Small intestine (tissue), 7 donors: Measurements from ENCODE around the gene SH3RF3. TPM values are rescaled to one million over a fixed set of nuclear protein-coding genes. Genes with fewer than 3 reads are reported as not detected.
A peak's percentile ranks its signal among the peaks of the same experiment; 100 is the strongest.

Experiments
- DNase-seq, 2 donors: peaks; one replicate each; pipeline versions ENCODE4 v3.0.0 to v3.0.0-alpha.2; 2013
- FAIRE-seq: peaks from 2 replicates; lab custom pipeline; 2012; peaks lifted over from hg19 to GRCh38; lab: Jason Lieb, UNC
- H3K27ac ChIP-seq, 3 donors: one replicate each; pipeline ENCODE4 v1.5.1; 2013; ENCODE audit warnings: low read length in 2 of 3, mild to moderate bottlenecking in 2 of 3, control low read depth in 1 of 3, inconsistent platforms in 1 of 3, low read depth in 1 of 3, moderate library complexity in 1 of 3
- H3K27me3 ChIP-seq, 3 donors: one replicate each; pipeline ENCODE4 v1.6.1; 2013; ENCODE audit warnings: low read length in 3 of 3, inconsistent platforms in 1 of 3; ENCODE audit not compliant: control insufficient read depth in 3 of 3, insufficient read depth in 3 of 3
- H3K36me3 ChIP-seq, 3 donors: one replicate each; pipeline ENCODE4 v1.6.1; 2013; ENCODE audit warnings: low read length in 3 of 3, inconsistent platforms in 1 of 3, low read depth in 1 of 3, mild to moderate bottlenecking in 1 of 3, moderate library complexity in 1 of 3; ENCODE audit not compliant: control insufficient read depth in 3 of 3, insufficient read depth in 2 of 3
- H3K4me1 ChIP-seq, 3 donors: one replicate each; pipeline ENCODE4 v1.6.1; 2013; ENCODE audit warnings: low read length in 2 of 3, inconsistent platforms in 1 of 3, low read depth in 1 of 3, mild to moderate bottlenecking in 1 of 3, moderate library complexity in 1 of 3; ENCODE audit not compliant: control insufficient read depth in 3 of 3, insufficient read depth in 2 of 3
- H3K4me3 ChIP-seq, 3 donors: one replicate each; pipeline ENCODE4 v1.5.1; 2013; ENCODE audit warnings: low read length in 3 of 3, control low read depth in 1 of 3, inconsistent platforms in 1 of 3, low read depth in 1 of 3, mild to moderate bottlenecking in 1 of 3, moderate library complexity in 1 of 3
- H3K9me3 ChIP-seq, 2 donors: one replicate each; pipeline ENCODE4 v1.6.1; 2013; ENCODE audit warnings: low read depth in 1 of 2, low read length in 1 of 2; ENCODE audit not compliant: control insufficient read depth in 2 of 2, insufficient read depth in 1 of 2
- WGBS, 3 donors: extraction: QIAGEN DNeasy Blood & Tissue Kit; methylation state at CpG; one replicate each; pipeline ENCODE4 v1.1.7; 2013; 5-methylcytosine and 5-hydroxymethylcytosine counted together
- polyA plus RNA-seq, 4 donors: library from polyadenylated mRNA; stranded (reverse) in 3 of 4; unstranded in 1 of 4; fragments of 200-250 nt in 3 of 4; fragments of 120-200 nt in 1 of 4; gene quantifications; one replicate each; pipeline versions ENCODE4 v1.2.1 to v1.2.3, GENCODE V29; 2013
- donor health status: healthy with polysubstance abuse.
- donor health status: control.
- donor health status: control.
- donor health status: Bipolar disorder and iron deficiency.
- donor health status: healthy.

The SH3RF3 gene
- polyA plus RNA-seq, 4 donors = 0.22 to 3.9 (median 1.2) TPM

GRCh38 chr2:109333414-109334210, 204.6 kb downstream of the SH3RF3 start:
- FAIRE-seq (no peak), DNase-seq (no peak)
- Histone ChIP-seq H3K27ac (no peak overlapping the region), H3K27me3 (peaks cover 0 to 3% (median 0%) of the 10 kb centered on the region in 3 donors), H3K4me3 (no peak overlapping the region), H3K4me1 (peaks cover 0 to 4% (median 0%) of the 10 kb centered on the region in 3 donors), H3K36me3 (no peaks in the 10 kb centered on the region), H3K9me3 (no peaks in the 10 kb centered on the region)
- 67 to 80% (median 76%) methylated on average over 7 of the region's 7 CpGs for WGBS, 3 donors

GRCh38 chr2:109335631-109336176, 206.7 kb downstream of the SH3RF3 start:
- Histone ChIP-seq H3K36me3 (no peaks in the 10 kb centered on the region), H3K4me1 (peaks cover 0 to 6% (median 0%) of the 10 kb centered on the region in 3 donors), H3K27me3 (peaks cover 0 to 3% (median 0%) of the 10 kb centered on the region in 3 donors), H3K27ac (peak overlapping the region in 1 of 3 donors; percentile 4), H3K9me3 (no peaks in the 10 kb centered on the region), H3K4me3 (no peak overlapping the region)
- DNase-seq (no peak), FAIRE-seq (no peak)
- WGBS, 3 donors = 37 to 72% (median 54%) methylated on average over 12 of the region's 12 CpGs

GRCh38 chr2:109336296-109336695, 207.3 kb downstream of the SH3RF3 start:
- DNase-seq = no peak
- H3K27me3 ChIP-seq = peaks cover 0 to 3% (median 0%) of the 10 kb centered on the region in 3 donors
- peaks cover 0 to 6% (median 0%) of the 10 kb centered on the region in 3 donors for H3K4me1 ChIP-seq
- H3K4me3 ChIP-seq = no peak overlapping the region
- WGBS, 3 donors = 49 to 59% (median 59%) methylated on average over 6 of the region's 6 CpGs
- no peaks in the 10 kb centered on the region for H3K36me3 ChIP-seq
- no peak for FAIRE-seq
- no peak overlapping the region for H3K27ac ChIP-seq
- H3K9me3 ChIP-seq = no peaks in the 10 kb centered on the region

- WGBS, 3 donors = 76 to 92% (median 86%) methylated on average over 9 of the region's 9 CpGs
- Histone ChIP-seq H3K4me1 (peaks cover 0 to 6% (median 0%) of the 10 kb centered on the region in 3 donors), H3K9me3 (no peaks in the 10 kb centered on the region), H3K27me3 (peaks cover 0 to 3% (median 0%) of the 10 kb centered on the region in 3 donors), H3K4me3 (no peak overlapping the region), H3K27ac (no peak overlapping the region), H3K36me3 (no peaks in the 10 kb centered on the region)
- FAIRE-seq (no peak), DNase-seq (no peak)
Measured at GRCh38 chr2:109337221-109337620, 208.2 kb downstream of the SH3RF3 start.

GRCh38 chr2:109339519-109339966, 210.5 kb downstream of the SH3RF3 start:
- FAIRE-seq (no peak), DNase-seq (no peak)
- 70 to 74% (median 73%) methylated on average over 6 of the region's 6 CpGs for WGBS, 3 donors
- peak overlapping the region in 1 of 3 donors; percentile 47 for H3K27ac ChIP-seq
- peaks cover 0 to 6% (median 0%) of the 10 kb centered on the region in 3 donors for H3K4me1 ChIP-seq
- H3K36me3 ChIP-seq = no peaks in the 10 kb centered on the region
- peaks cover 0 to 3% (median 0%) of the 10 kb centered on the region in 3 donors for H3K27me3 ChIP-seq
- no peaks in the 10 kb centered on the region for H3K9me3 ChIP-seq
- no peak overlapping the region for H3K4me3 ChIP-seq

GRCh38 chr2:109340381-109340780, 211.4 kb downstream of the SH3RF3 start:
- no peak for FAIRE-seq

GRCh38 chr2:109341355-109342255, 212.6 kb downstream of the SH3RF3 start:
- no peak for DNase-seq
- FAIRE-seq = no peak
- Histone ChIP-seq H3K36me3 (no peaks in the 10 kb centered on the region), H3K27ac (no peak overlapping the region), H3K27me3 (peaks cover 0 to 3% (median 0%) of the 10 kb centered on the region in 3 donors), H3K4me1 (peaks cover 0 to 2% (median 0%) of the 10 kb centered on the region in 3 donors), H3K4me3 (no peak overlapping the region), H3K9me3 (no peaks in the 10 kb centered on the region)
- WGBS, 3 donors = 83 to 85% (median 83%) methylated on average over 7 of the region's 7 CpGs

More at GRCh38 chr2:109340381-109340780, 211.4 kb downstream of the SH3RF3 start:
- DNase-seq = no peak
- H3K36me3 ChIP-seq = no peaks in the 10 kb centered on the region
- peaks cover 0 to 6% (median 0%) of the 10 kb centered on the region in 3 donors for H3K4me1 ChIP-seq
- H3K4me3 ChIP-seq = no peak overlapping the region
- peaks cover 0 to 3% (median 0%) of the 10 kb centered on the region in 3 donors for H3K27me3 ChIP-seq
- no peaks in the 10 kb centered on the region for H3K9me3 ChIP-seq
- 87 to 93% (median 89%) methylated on average over 4 of the region's 4 CpGs for WGBS, 3 donors
- no peak overlapping the region for H3K27ac ChIP-seq
